NK-92 (cell line): ENCODE results near the gene ATXN1.
A peak's percentile ranks its signal among the peaks of the same experiment; 100 is the strongest.

Experiments
- DNase-seq: peaks from one replicate; lab custom pipeline; 2025; ENCODE audit not compliant: unreplicated experiment; lab: John Stamatoyannopoulos, UW

The ATXN1 gene

DNA sequence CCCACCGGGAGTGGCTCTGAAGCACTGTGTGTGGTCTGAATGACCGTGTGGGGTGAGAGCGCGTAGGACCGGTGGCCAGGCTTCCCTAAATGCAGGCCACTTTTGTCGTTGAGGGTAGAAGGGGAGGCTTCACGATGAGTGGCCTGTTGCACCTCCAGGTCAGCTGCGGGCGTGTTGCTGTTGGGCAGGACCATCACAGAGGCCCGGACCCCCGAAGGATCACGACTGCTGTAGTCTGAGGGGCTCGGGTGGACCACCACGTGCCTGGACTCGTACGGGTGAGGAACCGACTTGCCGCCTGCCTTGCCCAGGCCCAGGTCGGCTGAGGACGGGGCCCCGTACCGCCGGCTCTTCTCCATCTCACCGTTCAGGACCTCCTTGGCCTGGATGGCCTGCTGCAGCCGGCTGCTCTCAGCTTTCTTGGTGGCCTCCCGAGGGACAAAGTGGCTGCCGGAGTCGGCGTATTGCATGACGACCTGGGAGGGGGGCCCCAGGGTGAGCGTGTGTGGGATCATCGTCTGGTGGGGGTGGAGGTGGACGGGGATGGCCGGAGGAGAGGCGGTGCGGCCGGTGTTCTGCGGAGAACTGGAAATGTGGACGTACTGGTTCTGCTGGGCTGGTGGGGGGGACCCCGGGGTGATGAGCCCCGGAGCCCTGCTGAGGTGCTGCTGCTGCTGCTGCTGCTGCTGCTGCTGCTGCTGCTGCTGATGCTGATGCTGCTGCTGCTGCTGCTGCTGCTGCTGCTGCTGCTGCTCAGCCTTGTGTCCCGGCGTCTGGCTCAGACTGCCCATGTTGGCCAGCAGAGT is 434.1 kb downstream of the ATXN1 start:
- no peak for DNase-seq

DNA sequence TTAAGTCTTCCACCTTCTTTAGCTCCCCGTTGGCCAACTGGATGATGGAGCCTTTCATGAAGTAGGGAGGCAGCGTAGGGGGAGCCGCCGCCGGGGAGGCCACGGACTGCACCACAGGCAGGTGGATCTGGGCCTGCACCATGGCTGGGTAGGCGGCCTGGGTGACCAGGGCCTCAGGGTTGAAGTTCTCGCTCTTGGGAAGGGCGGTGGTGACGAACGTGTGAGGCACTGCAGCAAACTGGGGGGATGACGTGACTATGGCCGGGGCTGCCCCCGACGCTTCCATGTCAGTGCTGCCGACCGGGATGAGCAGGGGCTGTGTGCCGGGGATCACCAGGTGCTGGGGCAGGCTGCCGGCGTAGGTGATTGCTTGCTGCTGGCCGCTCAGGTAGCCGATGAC is 434.7 kb downstream of the ATXN1 start:
- no peak for DNase-seq

DNA sequence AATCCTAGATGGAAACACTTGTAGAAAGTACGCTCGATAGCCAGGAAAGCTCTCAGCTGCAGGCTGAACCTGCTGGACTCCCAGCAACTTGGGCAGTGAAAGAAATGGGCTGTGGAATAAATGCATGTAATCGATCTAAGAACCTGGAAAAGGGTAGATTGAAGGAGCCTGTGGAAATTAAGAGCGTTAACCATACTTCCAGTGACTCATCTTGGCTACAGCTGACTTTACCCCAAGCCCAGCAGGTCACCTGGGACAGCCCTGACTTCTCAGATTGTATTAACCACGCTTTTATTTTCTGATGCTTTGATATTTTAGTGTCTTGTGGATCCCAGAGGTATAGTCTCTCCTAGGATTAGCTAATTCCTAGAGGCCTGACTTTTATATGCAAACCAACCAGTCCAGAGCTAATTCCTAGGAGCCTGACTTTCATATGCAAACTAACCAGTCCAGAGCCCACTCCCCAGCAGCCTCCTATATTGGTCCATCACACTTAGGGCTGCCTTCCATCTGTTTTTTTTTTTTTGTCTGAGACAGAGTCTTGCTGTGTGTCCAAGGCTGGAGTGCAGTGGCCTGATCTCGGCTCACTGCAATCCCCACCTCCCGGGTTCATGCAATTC is 436.5 kb downstream of the ATXN1 start:
- DNase-seq: no peak

DNA sequence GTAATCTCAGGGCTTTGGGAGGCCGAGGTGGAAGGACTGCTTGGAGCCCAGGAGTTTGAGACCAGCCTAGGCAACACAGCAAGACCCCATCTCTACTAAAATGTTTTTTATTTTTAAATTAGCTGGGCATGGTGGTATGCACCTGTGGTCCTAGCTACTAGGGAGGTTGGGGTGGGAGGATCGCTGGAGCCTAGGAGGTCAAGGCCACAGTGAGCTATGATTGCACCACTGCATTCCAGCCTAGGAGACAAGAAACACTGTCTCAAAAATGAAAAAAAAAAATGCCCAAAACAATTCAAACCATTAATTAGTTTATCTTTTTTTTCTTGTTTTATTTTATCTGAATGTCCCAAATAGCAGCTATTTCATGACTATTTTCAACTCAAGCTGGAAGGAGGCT is 437.1 kb downstream of the ATXN1 start:
- DNase-seq: no peak

DNA sequence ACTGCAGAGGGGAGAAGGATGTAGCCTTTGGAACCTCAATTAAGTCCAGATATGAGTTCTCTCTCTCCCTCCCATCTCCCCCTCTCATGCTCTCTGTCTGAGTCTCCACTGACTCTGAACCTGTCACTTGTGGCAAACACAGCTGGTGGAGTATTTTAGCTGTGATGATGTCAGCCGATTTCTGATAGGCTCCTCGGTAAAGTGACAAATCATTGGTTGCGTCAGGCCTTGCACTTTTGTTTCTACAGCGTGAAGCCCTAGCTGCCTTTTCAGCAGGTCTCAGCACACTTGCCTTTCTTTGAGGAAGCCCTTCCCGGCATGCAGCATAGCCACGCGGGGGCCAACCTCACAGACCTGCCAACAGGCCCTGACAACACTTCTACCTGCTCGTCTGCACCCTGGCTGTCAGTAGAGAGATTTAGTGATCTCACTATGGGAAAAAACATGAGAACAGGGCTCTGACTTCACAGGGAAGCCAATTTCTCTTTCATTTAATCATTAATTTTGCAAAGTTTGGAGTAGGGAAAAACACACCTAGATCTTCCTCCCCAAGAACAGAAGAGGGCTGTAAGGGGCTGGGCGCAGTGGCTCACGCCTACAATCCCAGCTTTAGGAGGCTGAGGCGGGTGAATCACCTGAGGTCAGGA is 438.5 kb downstream of the ATXN1 start:
- DNase-seq: peak; percentile 43

DNA sequence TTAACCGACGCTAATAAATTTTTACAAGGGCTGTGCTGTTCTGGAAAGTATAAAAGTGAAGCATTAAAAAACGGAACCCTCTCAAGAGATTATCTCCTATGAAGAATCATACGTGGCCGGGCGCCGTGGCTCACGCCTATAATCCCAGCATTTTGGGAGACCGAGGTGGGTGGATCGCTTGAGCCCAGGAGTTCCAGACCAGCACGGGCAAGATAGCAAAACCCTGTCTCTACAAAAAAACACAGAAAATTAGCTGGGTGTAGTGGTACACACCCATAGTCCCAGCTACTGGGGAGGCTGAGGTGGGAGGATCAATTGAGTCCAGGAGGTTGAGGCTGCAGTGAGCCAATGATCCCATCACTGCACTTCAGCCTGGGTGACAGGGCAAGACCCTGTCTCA is 439.4 kb downstream of the ATXN1 start:
- no peak for DNase-seq

DNA sequence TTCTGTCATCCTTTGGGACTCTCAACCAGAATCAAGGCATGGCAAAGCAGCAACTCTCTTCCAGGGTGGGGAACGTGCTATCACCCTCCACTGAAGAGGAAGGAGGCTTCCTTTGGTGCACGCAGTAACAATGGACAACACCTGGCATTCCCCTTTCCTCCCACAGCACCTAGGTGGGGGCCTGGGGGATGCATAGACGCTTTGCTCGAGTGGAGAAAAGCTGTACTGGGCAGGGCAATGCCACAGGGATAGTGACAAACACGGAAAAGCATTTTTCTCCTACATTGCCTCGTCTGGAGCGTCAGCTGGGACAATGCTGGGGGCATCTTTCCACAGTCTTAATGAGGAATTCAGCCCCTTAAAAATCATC is 439.9 kb downstream of the ATXN1 start:
- no peak for DNase-seq

DNA sequence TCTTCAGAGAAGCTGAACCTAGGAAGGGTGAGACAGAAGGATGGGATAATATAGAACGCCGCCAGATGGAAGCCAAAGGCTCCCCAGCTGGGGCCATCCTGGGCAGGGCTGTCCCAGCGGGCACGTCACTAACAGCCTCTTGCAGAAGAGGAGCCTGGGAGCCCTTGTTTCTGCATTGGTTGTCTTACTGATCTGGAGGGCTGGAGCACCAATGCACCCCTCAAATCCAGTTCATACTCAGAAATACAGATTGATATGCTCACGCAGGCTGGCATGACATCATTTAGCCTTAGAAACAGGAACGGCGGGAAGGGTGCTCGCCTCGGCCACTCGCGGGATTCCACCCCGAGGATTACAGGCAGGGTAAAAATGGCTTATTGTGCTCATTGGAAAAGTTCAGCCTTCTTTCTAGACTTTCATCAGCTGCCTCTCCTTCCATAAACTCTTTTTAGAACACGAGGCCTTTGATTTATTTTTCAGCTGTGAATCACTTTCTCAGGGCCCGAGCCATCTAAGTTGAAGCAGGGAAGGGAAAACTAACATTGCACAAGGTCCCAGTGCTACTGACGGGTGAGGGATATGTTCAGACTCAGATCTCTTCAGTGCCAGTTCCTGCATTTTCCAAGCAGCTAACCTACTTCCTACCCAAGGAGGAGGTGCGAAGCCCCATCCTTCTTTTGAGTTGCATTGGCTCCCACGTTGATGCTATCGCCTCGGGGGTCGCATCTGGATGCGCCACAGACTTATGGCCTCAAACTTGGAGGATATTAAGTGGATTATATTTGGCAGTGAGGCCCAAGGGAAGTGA is 440.5 kb downstream of the ATXN1 start:
- no peak for DNase-seq

DNA sequence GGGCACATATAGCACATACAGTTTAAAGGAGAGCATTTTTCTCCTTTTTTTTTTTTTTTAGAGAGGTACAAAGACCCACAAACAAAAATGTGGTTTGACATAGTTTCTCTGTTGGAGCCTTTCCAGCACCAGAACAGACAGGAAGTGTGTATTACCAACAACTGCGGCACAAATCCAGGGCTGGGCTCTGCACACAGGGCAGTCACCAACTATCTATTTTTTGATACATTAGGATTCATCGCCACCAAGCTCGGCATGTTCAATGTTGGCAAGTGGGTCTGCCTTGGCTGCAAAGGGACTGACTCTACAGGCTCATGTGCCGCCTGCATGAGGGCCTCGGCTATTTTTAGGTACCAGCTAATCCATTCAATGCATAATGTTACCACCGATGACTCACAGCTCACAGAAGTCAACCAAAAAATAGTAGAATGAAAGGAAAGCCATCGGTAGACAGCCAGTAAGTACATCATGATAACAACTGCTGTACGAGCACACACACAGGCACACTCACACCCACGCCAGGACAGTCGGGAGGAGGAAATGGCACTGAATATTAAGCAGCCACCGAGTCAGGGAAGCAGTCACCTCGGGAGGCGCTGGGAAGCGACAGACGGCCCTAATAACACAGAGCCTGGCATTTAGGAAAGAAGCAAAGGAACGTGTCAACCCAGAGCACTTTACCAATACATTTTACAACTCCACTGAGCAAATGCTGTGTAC is 441.3 kb downstream of the ATXN1 start:
- no peak for DNase-seq

DNA sequence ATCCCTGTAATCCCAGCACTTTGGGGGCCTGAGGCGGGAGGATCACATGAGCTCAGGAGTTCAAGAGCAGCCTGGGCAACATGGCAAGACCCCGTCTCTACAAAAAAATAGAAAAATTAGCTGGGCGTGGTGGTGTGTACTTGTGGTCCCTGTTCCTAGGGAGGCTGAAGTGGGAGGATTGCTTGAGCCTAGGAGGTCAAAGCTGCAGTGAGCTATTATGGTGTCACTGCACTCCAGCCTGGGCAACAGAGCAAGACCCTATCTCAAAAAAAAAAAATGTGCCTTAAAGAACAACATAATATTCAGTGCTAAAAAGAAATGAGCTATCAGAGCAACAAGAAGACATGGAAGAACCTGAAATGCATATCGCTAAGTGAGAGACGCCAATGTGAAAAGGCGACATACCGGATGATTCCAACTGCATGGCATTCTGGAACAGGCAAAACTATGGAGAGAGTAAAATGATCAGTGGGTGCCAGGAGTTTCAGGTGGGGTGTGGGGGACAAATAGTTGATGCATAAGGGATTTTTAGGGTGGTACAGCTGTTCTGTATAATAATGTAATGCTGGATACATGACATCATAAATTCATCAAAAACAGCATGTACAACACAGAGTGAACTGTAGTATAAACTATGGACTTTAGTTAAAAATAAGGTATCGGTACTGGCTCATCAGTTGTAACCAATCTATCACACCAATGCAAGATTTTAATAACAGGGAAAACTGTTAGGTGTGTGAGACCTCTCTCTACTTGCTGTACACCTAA is 442.1 kb downstream of the ATXN1 start:
- no peak for DNase-seq

DNA sequence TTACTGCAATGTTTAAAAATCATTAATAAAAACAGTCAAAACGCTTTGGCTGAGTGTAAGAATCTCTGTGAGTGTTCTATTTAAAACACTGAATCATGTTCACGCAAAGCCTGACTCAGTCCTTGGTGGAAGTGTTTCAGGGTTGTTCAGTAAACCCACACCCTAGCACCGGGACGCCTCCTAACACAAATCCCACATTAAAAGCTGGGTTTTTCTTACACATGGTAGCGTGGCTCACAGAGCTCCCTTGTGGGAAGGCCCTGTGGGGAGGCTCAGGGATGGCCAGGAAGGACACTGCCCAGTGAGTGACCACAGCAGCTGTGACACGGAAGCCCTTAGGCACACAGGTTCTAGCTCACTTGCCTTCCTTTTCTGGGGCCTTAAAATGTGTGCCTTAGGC is 442.7 kb downstream of the ATXN1 start:
- DNase-seq: no peak

DNA sequence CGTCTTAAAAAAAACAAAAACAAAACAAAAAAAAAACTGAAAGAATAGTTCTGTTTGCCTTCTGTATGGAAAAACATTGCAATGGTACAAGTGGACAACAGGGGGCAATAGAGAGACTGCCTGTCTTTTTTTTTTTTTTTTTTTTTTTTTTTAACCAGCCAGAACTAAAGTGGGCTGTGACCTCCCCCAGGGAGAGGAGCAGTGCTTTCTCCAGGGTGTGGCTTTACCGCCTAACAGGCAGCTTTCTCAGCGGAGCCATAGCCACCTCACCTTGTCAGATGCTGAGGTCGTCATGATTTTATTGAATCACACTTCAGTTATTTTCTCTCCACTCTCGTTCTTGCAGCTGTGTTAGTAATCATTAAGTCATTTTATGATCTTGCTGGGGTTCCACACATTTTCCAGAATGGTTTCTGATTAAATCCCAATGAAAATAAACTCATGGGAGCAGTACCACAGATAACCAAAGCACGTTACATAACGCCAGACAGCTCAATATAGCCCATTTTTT is 444.5 kb downstream of the ATXN1 start:
- DNase-seq: no peak

DNA sequence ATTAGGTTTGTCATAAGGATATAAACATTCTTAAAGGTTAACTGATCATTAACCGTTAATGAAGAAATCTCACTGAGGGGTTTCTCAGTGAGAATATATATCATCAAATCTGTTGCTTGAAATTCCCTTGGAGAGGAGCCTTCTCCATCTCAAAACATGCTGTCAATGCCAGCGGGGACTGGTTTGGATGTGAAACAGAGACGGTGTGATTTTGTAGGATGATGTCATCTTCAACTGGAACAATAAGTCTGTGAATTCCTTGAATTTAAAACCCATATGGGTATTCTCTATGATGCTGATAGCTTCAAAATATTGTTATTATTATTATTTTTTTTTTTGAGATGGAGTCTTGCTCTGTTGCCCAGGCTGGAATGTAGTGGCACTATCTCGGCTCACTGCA is 447.0 kb downstream of the ATXN1 start:
- DNase-seq: no peak

DNA sequence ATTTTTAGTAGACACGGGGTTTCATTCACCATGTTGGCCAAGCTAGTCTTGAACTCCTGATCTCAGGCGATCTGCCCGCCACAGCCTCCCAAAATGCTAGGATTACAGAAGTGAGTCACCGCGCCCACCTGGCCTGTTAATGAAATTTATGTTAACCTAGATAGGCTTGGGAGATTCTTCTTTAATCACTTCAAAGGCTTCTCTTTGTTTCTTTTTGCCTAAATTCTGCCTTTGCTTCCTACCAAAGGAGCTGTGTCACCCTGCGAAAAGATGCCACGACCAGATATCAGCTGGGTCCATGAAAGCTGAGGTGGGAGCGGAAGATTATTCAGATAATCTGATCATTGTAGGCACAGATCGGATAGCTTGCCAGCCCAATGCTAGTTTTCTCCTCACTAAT is 447.5 kb downstream of the ATXN1 start:
- no peak for DNase-seq

DNA sequence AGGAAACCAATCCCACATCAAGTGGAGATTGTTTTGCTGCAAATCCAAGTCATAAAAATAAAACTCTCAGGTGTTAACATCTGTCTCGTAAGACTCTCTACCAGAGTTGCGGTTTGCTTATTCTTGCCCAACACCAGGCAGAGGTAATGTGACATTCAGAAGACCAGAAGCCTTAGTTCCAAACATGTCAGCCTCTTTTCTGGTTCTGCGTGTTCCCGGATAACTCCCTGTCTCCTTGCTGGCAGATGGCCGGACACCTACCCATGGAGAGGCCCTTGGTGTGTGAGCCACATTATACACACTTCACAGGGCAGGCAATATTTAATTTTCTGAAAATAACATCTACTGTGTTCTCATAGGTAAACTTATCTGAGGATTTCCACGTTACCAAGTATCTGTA is 449.5 kb downstream of the ATXN1 start:
- DNase-seq: no peak

DNA sequence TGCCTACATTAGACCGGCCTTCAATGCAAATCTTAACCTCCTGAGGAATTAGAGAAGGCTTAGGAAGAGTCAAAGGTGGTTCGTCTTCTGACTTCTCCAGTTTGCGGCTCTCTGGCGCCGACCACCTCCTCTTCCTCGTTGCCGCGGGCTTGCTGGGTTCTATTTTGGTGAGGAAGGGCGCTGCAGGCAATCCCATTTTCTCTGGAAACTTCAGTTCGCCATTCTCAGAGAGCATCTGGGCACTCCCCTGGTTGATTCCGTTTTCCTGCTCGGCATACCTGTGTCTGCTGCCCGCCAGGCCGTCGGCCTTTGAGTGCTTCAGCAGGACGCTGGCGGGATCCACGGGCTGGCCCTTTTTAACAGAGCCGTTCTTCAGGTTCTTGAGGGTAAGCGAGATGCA is 454.9 kb downstream of the ATXN1 start:
- no peak for DNase-seq

DNA sequence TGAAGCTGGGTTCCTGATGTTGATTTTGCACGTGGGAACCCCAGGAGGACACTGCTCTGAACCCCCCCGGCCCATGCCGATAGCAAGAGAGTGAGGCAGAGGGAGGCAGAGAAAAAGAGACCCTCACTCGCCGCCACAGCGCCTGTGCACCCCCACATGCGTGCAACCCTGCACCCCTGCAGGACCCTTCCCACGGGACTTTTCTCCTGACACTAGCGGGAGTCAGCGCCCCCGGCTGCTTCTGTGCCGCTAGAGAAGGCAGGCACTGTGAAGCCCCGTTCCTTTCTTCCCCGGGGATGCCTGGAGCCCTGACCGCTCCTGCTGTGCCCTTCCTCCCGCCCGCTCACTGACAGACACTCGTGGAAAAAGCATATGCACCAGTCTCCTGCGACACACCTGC is 455.5 kb downstream of the ATXN1 start:
- DNase-seq: no peak

DNA sequence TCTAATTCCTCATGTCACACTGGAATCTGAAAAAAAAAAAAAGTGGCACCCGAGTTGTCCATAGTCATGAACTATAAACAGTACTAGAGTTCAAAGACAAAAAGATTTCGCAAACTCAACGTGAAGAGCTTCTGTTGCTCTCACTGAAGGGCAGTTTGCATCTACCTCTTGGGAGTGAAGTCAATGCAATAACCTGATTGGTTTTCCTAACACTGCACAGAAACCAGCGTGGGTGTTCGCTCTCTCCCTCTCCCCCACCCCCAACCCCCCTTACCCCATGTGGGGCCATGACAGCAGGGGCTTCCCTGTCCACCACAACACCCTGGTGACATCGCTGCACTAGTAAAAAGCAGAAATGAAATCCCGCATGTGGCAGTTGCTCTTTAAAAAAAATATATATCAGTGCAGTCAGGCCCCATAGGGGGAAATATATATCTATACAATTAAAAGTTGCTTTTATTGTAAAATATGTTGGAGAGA is 456.0 kb downstream of the ATXN1 start:
- DNase-seq: no peak

DNA sequence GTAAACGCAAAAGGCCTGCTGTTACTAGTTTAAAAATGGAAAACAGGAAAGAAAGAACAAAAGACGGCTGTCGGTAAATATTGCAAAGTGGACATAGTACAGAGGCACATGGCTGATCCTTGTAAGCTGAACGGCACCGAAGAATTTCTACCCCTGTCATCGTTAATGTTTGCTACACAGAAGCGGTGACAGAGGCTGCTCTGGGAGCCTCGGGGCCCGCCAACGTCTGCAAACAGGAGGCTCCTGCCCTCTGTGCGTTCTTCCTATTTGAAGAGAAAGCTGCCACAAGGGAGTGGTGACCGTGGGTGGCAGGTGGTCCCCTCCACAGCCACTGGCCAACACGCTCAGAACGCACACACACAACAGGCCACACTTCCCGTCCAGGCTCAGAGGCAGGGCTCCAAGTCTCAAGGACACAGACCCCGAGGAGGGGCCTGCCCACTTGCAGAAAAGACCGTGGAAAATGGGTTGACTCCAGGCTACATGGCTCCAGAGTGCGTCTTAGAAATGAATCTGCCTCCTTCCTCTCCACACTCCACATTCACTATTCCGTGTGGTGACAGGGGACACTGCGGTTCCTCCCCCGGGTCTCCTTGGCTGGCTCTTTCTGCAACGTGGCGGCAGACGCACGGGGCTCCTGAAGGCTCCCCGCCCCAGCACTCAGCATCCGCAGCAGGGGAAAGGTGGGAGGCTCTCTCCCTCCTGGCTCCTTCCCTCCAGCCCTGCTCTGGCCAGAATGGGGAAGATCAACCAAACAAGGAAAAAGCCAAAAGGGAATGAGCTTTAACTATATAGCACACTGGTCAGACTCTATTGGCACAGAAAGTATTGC is 458.3 kb downstream of the ATXN1 start:
- no peak for DNase-seq
